ENCODE results near the gene AK4.

- TF ChIP-seq POLR2A (IDR thresholded peaks at IDR 0.05; ENCODE audit: low read length) (no peak), GATA1 (IDR thresholded peaks at IDR 0.05; ENCODE audit: low read depth, low read length) (no peak)
Observed at GRCh38 chr1:65164633-65165032, 16.6 kb downstream of the AK4 start.
